ENCODE measurements around the gene CELA2B.
"Not testable (repeated sequence)": the region's sequence is repeated elsewhere in the genome, so short reads cannot be mapped to it uniquely, and the experiment has no call there.

CELA2B gene

DNA sequence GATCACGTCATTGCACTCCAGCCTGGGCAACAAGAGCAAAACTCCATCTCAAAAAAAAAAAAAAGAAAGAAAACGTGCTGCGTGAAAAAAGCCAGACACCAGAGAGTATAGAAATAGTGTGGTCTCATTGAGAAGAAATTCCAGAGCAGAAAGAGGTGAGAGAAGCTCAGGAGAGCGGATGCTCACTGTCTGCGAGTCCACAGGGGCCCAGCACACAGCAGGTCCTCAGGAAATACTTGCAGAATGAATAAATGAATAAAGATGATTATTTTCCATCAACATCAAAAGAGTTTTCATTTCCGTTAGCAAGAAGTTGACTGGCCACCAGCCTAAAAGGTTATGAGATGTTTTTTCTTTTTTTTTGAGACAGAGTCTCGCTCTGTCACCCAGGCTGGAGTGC, 33.7 kb downstream of the CELA2B start:
- TF ChIP-seq, protein P1, sequence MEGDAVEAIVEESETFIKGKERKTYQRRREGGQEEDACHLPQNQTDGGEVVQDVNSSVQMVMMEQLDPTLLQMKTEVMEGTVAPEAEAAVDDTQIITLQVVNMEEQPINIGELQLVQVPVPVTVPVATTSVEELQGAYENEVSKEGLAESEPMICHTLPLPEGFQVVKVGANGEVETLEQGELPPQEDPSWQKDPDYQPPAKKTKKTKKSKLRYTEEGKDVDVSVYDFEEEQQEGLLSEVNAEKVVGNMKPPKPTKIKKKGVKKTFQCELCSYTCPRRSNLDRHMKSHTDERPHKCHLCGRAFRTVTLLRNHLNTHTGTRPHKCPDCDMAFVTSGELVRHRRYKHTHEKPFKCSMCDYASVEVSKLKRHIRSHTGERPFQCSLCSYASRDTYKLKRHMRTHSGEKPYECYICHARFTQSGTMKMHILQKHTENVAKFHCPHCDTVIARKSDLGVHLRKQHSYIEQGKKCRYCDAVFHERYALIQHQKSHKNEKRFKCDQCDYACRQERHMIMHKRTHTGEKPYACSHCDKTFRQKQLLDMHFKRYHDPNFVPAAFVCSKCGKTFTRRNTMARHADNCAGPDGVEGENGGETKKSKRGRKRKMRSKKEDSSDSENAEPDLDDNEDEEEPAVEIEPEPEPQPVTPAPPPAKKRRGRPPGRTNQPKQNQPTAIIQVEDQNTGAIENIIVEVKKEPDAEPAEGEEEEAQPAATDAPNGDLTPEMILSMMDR (IDR thresholded peaks at IDR 0.05; ENCODE audit: insufficient read depth, low read depth, low read length, missing control alignments), result no peak
- no peak for DNase-seq (ENCODE audit: low read depth)
- H3K4me3 ChIP-seq (ENCODE audit: low read depth, low read length), result no peak overlapping the region

DNA sequence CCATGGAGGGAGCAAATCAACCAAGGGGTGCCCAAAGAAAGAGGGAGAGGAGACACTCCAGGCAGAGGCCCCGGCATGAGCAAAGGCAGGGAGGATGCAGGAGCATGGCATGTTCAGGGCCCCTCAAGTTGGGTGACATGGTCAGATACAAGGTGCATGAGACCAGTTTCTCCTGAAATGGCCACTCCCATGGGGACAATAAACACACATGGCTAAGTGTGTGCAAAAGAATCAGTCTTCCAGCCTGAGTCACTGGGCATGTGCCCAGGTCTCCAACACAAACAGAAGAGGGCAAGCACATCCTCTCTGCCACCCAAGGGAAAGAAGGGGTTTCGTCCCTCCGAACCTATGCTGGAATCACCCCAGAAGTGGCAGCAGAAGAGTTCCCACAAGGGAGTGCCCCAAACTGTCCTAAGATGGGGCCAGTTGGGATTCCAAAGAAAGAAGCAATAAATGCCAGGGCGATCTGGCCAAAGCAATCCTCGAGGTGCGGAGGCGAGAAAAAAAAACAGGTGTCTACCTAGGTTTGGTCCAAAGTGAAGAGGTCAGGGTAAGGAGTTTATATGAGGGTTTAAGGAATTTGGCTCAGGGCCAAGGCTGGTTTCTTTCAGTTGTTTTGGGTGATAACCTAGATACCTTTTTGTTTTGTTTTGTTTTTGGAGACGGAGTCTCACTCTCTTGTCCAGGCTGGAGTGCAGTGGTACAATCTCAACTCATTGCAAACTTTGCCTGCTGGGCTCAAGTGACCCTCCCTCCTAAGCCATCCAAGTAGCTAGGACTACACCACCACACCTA, 34.9 kb downstream of the CELA2B start:
- no peak for DNase-seq (ENCODE audit: low read depth)
- H3K4me3 ChIP-seq (ENCODE audit: low read depth, low read length), result no peak overlapping the region
- TF ChIP-seq, protein P1 (IDR thresholded peaks at IDR 0.05; ENCODE audit: insufficient read depth, low read depth, low read length, missing control alignments), result no peak

DNA sequence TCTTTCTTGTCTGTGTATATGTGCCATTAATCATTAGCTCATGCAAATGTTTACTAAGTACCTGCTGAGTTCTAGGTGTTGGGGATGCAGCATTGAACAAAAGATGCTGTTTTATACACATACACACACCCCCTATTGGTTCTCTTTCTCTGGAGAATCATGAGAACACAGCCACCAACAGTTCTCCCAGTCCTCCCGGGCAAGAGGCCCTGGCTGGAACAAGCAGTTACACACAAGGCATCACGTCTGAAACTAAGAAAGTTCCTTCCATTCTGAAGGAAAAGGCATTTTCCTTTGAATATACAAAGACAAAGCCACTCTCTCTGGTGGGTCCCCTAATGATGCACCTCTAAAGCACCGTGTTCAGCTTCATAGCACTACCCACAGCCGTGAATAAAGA, 37.3 kb downstream of the CELA2B start:
- no peak overlapping the region for H3K4me3 ChIP-seq (ENCODE audit: low read depth, low read length)
- TF ChIP-seq, protein P1 (IDR thresholded peaks at IDR 0.05; ENCODE audit: insufficient read depth, low read depth, low read length, missing control alignments), result no peak
- no peak for DNase-seq (ENCODE audit: low read depth)

DNA sequence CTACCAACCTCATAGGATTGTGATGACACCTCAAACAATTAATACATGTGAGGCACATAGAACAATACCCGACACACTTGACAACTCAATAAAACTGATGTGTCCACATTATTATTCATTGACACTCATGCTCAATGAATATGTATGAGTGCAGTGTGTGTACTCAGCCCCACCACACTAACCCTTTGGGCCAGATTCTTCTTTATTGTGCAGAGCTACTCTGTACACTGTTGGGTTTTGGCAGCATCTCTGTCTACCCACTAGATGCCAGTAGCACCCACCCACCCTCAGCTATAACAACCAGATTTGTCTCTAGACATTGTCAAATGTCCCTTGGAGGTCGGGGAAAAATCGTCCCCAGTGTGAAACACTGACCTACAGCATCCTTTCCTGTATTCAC, 38.0 kb downstream of the CELA2B start:
- no peak for DNase-seq (ENCODE audit: low read depth)
- H3K4me3 ChIP-seq (ENCODE audit: low read depth, low read length), result no peak overlapping the region
- TF ChIP-seq, protein P1 (IDR thresholded peaks at IDR 0.05; ENCODE audit: insufficient read depth, low read depth, low read length, missing control alignments), result no peak

DNA sequence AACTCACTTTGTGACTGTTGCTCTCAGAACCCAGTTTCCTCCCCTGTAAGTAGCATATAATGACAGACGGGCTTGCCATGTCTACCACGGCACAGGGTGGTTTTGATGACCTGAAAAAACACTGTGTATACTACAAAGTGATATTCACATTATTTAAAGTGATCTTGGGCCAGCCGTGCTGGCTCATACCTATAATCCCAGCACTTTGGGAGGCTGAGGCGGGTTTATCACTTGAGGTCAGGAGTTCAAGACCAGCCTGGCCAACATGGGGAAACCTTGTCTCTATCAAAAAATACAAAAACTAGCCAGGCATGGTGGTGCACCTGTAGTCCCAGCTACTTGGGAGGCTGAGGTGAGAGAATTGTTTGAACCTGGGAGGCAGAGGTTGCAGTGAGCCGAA, 38.7 kb downstream of the CELA2B start:
- not testable (repeated sequence) for H3K4me3 ChIP-seq (ENCODE audit: low read depth, low read length); DNase-seq (ENCODE audit: low read depth)

DNA sequence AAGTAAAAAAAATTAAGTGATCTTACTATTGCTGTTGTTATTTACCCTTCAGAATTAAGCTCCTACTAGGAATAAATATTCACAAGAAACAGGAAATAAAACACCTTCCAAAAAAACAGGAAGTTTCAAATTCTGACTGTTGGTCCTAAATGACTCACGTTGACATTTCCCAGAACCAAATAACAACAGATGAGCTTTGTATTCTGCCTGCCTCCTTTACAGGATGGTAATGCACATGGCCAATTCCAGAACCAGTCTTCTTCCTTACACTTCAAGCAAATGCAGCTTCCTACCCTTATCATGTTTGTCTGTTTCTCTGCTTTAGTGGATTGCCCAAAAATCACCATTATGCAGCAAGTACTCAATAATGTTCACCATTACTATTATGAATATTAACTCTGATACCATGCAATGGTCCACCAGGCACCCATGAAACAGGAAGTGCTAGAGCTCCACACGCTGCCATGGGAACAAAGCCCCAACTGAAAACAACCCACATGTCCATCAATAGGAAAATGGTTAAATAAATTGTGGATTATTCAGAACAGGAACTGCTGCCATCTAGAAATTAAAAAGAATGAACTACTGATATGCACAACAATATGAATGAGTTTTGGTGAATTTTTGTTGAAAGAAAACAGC, 39.2 kb downstream of the CELA2B start:
- no peak for DNase-seq (ENCODE audit: low read depth)
- TF ChIP-seq, protein P1 (IDR thresholded peaks at IDR 0.05; ENCODE audit: insufficient read depth, low read depth, low read length, missing control alignments), result no peak
- no peak overlapping the region for H3K4me3 ChIP-seq (ENCODE audit: low read depth, low read length)

DNA sequence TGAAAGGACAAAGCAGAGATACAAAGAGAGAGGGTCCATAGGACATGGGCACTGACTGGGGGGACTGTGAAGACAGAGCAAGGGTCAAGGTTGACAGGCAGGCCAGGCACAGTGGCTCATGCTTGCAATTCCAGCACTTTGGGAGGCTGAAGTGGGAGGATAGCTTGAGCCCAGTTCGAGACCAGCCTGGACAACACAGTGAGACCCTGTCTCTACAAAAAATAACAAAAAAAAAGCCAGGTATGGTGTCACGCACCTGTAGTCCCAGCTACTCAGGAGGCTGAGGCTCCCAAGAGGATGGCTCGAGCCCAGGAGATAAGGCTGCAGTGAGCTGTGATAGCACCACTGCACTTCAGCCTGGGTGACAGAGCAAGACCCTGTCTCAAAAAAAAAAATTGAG, 43.7 kb downstream of the CELA2B start:
- TF ChIP-seq, protein P1 (IDR thresholded peaks at IDR 0.05; ENCODE audit: insufficient read depth, low read depth, low read length, missing control alignments), result no peak
- DNase-seq (ENCODE audit: low read depth), result no peak
- no peak overlapping the region for H3K4me3 ChIP-seq (ENCODE audit: low read depth, low read length)

DNA sequence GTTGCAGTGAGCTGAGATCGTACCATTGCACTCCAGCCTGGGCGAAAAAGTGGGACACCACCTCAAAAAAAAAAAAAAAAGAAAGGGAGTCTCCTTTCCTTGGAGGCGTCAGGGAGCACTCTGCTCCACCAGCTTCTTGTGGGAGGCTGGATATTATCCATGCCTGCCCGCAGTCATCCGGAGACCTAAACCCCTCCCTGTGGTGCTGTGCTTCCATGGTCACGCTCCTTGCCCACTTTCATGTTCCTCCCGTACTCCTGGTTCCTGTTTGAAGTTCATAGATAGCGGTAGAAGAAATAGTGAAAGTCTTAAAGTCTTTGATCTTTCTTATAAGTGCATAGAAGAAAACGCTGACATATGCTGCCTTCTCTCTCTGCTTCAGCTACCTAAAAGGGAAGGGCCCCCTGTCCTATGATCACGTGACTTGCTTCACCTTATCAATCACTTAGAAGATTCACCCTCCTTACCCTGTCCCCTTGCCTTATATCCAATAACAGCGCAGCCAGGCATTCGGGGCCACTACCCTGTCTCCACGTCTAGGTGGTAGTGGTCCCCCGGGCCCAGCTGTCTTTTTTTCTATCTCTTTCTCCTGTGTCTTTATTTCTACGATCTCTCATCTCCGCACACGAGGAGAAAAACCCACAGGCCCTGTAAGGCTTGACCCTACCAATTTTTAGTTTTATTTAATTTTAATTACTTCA, 45.5 kb downstream of the CELA2B start:
- DNase-seq (ENCODE audit: low read depth); H3K4me3 ChIP-seq (ENCODE audit: low read depth, low read length): not testable (repeated sequence)
